ENCODE data around the gene TELO2.
"Not testable (repeated sequence)": the region's sequence is repeated elsewhere in the genome, so short reads cannot be mapped to it uniquely, and the experiment has no call there.

TELO2 gene

DNA sequence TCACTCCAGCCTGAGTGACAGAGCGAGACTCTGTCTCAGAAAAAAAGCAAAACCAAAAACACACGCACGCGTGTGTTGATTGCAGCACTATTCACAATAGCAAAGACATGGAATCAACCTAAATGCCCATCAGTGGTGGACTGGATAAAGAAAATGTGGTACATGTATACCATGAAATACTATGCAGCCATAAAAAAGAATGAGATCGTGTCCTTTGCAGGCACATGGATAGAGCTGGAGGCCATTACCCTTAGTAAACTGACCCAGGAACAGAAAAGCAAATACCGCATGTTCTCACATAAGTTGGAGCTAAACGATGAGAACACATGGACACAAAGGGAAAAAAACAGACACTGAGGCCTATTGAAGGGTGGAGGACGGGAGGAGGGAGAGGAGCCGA, 14.2 kb upstream of the TELO2 start:
- not testable (repeated sequence) for DNase-seq

DNA sequence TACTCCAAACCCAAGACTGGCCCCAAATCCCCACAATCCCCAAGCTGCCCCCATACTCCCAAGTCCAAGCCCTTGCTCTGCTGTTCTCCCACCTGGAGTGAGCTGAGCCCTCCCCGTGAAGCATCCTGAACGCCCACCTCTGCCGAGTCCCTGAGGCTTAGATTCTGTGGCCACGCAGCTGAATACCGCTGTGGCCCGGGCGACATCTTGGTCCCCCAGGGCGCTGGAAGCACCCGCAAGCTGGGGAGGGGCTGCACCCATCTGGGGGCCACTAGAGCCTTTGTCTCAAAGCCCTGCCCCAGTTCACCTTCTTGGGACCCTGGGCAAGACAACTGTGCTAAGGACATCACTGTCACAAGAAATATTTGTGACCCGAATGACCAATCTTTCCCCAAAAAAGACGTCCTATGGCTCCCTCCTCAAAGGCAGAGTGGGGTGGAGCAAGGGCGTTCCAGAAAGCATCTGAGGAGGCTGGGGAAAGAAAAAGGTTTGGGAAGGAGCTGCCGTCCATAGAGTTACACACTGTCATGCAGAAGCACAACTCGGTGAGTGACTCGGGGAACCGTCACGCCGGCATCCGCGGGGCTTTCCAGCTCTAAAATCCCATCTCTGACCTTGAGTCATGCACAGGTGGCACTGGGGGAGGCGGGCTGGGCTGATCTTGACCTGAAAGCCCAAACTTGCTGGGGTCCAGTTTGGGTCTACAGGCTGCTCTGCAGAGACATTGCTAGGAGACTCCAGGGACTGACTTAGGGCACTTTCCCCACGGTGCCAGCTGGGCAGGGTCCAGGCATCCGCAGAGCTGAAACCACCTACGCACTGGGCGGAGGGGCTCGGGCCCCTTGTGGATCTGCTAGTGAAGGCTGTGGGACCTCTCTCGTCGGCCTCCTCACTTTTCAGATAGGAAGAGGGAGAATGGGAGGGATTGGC, 11.0 kb upstream of the TELO2 start:
- no peak for DNase-seq

DNA sequence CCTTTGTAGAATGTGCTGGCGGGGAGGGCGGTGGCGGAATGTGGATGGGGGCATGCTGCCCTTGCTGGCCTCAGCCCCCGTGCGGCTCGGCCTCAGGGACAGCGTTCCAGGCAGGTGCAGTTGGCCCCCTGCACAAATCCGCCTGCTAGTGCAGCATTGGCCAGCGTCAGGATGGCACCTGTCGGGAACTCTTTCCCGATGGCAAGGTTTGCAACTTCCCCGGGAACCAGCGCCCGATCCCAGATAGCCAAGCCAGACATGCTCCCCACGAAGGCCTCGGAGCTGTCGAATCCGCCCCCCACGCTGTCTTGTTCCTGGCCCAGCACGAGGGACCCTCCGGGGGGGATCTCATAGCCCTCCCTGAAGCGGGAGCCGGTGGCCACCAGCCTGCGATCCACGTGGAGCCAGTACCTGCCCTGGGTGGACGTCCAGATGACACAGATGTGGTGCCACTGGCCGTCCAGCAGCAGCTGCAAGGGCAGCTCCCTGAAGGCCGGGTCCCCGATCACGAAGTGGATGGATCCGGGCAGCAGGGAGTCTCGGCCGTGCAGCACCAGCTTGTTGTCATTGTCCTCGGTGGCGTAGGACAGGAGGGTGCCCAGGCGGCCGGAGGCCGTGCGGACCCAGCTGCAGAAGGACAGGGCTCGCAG, 7.2 kb upstream of the TELO2 start:
- no peak for DNase-seq

DNA sequence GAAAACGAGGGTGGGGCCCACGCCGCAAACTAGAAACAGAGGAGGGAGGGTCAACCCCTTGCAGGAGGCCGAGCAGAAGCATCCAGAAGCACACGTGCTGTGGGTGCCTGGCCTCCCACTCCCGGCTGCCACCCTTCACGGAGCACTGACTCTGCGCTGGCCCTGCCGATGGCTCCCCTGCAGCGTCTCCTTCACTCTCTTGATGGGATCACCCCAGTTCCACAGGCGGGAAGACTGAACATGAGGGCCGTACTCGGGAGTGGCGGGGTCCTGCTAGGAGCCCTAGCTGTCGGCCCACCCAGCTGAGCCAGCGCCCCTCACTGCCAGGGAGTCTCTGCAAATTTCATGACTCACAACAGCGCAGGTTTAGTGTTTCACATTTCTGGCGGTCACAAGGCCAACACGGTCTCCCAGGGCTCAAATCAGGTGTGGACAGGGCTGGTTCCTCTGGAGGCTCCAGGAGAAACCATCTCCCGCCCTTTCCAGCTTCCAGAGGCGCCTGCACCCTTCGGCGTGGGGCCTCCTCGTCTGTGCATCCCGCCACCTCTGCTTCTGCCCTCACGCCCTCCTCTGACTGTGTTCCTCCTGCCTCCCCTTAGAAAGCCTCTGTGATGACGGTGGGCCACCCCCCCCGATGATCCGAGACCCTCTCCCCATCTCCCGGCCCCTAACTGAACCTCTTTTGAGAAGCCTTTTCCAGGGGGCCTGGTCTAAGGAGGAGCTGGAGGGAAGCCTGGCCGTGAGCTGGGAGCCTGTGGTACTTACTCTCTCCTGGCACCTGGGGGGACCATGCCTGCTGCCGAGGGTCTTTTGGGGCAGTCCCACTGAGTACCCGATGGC, 6.4 kb upstream of the TELO2 start:
- DNase-seq = no peak

DNA sequence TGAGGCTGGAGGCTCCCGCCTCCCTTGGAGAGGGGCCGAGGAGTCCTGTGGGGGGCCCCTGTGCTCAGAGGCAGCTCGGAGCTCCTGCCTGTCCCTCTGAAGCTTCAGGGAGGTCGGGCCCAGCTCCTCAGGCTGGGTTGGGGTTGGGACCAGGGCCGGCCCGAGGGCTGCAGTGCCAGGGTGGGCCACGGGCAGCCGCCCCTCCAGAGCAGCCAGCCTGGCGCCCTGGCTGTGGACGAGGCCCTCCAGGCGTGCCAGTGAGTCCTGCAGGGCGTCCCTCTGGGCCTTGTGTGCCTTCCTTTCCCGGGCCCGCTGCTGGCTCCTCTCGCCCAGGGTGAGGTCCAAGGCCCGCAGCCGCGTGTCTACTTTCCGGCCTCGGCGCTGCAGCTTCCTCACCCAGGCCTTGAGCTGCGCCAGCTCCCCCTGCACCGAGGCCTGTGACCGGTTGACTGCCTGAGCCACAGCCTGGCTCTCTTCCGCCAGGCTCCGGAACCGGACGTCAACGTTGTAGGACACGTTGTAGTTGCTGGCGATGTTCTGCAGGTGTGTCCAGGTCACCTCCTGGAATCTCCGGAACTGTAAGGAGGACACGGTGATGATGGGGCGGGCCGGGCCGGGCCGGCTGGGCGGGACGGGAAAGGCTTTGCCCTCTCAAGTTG, 5.6 kb upstream of the TELO2 start:
- DNase-seq = no peak

DNA sequence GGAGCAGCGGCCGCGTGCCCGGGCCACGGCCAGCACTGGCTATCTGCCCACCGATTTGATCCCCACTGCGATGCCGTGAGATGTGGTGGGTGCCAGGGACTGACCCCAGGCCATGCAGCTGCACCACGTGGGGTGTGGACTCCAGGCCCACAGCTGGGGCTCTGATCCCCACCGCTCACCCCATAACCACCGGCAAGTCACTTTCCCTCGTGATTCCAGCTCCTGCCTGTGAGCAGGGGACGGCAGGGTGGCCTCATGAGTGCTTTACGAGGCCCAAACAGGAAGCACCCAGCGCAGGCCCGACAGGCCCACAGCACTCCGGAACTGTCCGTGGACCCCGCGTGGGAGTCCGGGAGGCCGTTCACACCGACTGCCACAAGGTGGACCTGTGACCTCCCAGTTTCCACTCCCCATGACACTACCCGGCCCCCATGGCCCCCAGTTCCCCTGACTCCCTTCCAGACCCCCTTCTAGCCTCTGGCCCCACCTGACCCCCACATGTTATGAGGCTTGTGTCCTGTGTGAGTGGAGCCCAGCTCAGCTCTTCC, 5.0 kb upstream of the TELO2 start:
- no peak for DNase-seq

DNA sequence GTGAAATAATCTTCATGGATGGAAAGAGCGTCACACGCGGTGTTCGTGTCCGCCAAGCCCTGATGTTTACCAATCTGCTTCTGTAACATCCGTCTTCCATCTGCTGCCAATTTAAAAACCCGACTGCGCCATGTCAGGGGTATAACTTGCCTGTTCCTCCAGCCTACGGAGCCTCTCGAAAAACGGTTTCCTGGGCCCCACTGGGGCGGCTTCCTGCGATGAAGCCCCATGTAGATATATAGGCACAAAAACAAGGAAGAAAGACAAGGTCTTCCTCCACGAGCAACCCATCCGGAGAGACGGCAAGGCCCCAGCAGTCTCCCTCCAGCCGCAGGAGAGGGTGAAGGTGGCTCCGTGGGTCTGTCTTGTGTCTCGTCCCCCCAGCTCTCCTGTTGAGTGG, 4.5 kb upstream of the TELO2 start, which contains the start of gene PTX4:
PTX4 (minus strand) TSS at position 326 of the 400 bp plus-strand sequence; CDS start at position 291, 35 bp downstream.
- DNase-seq = no peak

DNA sequence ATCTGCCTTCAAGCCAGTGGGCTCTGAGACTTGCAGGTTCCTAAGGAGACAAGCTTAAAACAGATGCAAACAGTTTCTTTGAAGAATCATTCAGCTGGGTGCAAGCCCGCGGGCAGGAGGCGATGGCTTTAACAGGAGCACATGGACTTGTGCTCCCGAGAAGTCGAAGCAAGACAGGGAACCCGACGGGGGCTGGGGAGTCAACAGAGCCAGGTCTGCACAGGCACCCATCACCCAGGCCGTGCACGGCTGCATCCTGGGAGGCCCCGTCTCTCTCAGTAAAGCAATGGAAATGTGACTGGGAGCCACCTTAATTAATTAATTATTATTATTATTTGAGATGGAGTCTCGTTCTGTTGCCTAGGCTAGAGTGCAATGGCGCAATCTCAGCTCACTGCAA, 4.1 kb upstream of the TELO2 start:
- no peak for DNase-seq

DNA sequence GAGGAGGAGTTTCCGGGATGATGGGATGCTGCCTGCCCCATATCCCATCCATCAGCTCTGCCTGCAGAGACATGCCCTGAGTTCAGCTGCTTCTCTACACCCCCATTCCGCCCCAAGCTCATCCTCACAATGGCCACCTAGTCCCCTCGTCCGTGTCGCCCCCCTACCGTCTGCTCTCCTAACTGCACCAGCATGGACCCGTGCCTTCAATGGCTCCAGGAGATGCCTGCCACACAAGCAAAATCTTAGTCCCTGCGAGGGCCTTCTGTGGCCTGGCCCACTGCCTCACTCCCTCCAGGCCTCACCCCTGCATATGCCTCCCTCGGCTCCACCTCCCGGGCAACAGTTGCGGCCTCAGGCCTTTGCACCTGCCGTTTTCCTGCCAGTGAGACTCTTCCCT, 1.8 kb upstream of the TELO2 start:
- no peak for DNase-seq

DNA sequence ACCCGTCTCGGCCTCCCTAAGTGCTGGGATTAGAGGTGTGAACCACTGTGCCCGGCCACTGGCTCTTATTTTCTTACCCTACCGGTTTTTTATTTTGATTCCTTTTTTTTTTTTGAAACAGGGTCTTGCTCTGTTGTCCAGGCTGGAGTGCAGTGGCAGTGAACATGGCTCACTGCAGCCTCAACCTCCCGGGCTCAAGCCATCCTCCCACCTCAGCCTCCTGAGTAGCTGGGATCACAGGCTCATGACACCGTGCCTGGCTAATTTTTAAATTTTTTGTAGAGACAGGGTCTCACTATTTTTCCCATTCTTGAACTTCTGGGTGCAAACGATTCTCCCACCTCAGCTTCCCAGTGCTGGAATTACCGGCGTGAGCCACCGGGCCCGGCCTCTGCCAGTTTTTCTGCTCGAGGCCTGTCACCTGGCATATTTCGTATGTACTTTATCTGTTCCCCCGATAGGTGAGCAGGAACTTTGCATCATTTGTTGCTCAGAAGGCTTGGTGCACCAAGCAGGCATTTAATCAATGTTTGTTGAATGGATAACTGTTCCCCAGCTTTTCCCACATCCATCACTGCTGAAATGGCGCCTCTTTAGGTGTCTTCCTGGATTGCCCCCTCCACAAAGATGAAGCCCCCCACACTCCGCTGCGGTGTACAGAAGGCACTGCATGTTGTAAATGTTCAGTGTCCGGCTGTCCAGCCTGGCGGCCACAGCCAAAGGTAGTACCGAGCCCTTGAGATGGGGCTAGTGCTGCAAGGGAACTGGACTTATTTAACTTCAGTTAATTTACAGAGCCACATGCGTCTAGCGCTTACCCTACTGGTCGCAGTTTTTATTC, 858 bp upstream of the TELO2 start:
- DNase-seq = no peak

DNA sequence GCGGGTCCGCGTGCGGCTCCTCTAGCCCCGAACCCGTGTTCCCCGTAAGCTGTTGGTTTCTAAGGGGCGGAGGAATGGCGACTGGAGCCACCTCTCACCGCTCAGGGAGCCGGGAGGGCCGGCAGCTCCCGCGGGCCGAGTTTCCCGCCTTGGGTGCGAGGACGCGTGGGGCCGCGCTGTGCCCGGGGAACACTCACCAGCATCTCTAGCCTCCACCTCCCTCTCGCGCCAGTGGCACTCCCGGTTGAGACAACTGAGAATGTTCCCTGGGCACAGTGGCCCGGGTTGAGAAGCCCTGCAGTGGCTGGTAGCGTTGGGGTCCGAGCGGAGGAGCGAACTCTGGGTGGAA, 560 bp downstream of the TELO2 start:
- no peak for DNase-seq

DNA sequence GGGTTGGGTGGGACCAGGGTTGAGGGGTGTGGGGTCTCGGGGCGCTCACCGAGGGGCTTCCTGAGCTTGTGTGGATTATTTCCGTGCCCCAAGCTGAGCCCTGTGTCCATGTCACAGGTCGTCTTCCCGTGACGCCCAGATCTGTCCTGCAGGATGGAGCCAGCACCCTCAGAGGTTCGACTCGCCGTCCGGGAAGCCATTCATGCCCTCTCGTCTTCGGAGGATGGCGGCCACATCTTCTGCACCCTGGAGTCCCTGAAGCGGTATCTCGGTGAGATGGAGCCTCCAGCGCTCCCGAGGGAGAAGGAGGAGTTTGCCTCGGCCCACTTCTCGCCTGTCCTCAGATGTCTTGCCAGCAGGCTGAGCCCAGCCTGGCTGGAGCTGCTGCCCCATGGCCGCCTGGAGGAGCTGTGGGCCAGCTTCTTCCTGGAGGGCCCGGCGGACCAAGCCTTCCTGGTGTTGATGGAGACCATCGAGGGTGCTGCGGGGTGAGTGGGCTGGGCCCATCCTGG, 1.0 kb downstream of the TELO2 start:
- no peak for DNase-seq

DNA sequence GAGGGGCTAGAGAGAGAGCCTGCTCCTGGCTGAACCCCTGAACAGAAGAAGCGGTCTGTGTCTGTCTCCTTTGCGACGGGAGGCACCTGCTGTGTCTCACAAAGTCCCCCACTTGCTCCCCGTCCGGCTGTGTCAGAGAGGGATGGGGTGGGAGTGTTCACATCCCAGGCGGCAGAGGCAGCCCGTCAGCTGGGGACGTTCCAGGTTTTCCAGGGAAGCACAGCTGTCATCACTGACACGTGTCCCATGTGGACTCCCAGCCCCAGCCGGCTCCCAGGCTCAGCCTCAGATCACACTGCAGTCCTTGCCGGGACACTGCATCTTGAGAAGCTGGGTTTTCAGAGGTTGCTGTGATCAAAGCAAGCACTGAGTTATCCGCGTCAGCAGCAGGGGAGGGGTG, 1.6 kb downstream of the TELO2 start:
- no peak for DNase-seq

DNA sequence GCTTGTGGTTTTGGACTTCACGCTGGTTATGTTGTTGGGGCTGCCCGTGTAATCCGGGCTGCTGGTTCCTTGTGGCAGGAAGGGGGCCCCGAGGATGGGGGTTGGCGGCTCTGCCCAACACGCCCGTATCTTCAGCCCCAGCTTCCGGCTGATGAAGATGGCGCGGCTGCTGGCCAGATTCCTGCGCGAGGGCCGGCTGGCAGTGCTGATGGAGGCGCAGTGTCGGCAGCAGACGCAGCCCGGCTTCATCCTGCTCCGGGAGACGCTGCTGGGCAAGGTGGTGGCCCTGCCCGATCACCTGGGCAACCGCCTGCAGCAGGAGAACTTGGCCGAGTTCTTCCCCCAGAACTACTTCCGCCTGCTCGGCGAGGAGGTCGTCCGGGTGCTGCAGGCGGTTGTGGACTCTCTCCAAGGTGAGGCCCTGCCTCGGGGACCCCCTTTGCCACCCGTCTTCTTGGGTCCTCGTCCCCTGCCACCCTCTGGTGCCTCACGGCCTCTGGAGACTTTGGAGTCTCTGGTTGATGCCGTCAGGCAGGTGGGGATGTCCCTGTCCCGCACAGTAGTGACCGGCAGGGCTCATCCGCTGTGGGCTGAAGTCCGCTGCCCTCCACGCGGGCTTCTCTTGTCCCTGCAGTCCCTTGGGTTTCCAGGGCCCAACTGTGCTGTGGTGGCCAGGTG, 2.2 kb downstream of the TELO2 start:
- DNase-seq = no peak

DNA sequence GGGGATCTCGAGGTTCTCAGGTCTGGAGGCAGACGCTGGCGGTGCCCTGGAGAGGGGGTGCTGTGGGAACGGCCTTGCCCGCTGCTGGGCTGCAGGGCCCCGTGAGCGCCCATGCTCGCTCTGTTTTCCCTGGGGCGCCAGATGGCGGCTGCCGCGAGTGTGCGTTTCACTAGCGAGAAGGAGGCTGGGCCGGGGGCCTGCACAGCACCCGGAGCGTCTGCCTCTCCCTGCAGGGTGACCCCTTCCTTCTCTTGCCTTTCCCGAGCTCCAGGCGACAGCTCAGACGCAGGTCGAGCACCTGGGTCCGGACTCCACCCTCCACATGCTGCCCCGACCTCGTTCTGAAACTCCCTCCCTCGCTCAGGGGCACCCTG, 2.7 kb downstream of the TELO2 start:
- no peak for DNase-seq

DNA sequence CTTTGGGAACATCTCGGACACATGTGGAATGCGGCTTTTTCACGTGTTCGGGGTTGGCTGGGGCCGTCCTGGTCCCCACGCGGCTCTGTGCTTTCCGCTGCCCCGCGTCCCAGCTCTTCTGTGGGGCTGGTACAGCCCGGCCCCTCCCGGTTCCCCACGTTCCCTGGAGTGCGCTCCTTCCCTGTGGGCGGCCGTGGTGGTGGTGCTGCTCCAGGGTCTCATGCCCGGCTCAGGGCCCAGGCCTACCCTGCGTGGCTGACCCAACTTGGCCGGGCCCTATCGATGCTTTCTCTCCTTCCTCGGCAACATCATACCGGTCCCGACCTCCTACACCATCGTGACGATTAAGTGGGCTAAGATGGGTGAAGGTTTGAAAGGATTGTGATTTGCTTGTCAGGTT, 3.3 kb downstream of the TELO2 start:
- no peak for DNase-seq

DNA sequence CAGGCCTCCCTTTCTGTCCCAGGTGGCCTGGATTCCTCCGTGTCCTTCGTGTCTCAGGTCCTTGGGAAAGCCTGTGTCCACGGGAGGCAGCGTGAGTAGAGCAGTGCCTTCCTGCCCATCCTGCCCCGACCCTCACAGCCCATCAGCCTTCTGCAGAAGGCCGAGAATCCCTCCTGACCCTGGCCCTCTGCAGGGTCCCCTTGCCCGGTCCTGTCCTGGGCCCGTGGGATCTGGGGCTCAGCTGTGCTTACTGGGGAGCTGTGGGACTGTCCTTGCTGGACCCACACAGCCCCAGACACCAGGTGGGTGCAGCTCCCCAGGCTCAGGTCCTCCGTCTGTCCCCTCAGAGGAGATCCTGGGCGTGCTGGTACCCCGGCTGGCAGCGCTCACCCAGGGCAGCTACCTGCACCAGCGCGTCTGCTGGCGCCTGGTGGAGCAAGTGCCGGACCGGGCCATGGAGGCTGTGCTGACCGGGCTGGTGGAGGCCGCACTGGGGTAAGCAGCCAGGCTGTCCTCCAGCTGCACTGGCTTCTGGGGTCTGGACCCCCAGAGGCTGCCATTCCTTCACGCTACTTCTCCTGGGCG, 3.9 kb downstream of the TELO2 start:
- no peak for DNase-seq

DNA sequence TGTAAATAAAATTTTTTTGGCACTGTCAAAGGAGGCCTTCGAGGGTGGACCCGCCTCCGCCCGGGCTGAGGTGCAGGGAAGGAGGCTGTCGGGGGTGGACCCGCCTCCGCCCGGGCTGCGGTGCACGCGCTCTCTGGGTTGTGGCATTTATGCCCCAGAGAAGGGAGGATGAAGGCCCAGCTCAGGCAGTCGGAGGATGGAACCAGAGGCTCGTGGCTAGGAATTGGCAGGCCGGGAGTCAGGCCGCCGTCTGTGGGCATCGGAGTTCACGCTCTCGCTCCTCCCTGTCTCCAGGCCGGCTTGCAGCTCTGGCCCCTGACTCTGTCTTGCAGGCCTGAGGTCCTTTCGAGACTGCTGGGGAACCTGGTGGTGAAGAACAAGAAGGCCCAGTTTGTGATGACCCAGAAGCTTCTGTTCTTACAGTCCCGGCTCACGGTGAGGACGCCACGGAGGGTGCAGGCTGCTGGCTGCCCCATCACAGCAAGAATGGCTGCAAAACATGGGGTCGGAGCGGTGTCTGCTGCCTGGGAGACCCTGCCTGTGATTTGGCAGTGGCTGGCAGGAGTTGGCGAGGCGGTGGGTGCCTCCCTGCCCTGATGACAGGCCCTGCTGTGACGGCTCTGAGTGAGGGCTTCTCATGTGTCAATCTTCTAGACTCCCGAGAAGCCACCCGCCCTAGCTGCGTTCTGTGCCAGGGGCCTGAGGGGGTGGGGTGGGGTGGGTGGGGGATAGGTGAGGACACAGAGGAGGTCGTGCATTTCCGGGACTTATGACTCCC, 5.9 kb downstream of the TELO2 start:
- DNase-seq = no peak

DNA sequence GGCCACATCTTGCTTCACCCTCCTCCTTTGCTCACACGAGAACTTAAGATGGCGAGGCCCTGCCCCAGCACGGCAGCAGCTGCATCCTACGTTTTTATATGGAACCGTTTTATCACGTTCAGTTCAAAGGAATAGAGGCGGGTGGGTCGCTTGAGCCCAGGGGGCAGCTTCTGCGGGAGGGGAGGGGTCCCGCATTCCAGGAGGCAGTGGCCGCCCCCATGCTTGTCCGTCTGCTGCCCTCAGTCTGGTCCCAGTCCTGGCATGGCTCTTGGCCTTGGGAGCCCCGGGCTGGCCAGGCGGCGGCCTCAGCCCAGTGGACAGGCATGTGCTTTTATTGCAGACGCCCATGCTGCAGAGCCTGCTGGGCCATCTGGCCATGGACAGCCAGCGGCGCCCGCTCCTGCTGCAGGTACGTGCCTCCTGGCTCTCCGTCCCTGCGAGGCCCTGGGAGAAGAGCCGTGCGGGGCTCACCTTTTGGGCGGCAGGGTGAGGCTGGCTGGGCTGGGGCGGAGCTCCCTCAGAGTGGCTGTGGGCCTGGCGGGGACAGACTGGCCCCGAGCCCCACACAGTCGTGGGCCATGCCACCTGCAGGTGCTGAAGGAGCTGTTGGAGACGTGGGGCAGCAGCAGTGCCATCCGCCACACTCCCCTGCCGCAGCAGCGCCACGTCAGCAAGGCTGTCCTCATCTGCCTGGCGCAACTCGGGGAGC, 6.8 kb downstream of the TELO2 start:
- no peak for DNase-seq

All from NCI-H526 treated with DMSO at 0.1 percent for 48 hours (cell line).